HepG2 (cell line): ENCODE results near the gene CDK1. TPM values are rescaled to one million over a fixed set of nuclear protein-coding genes. Genes with fewer than 3 reads are reported as not detected.

Source experiments
- E2F2 ChIP-seq: sonication (generic); formaldehyde crosslinking; IDR thresholded peaks from 2 replicates; pipeline ENCODE4 v1.4.0; 2020; ENCODE audit warnings: missing genetic modification reagents, borderline replicate concordance
- FOXM1 ChIP-seq: sonication (generic); formaldehyde crosslinking; IDR thresholded peaks from 2 replicates; pipeline ENCODE4 v1.5.0; 2020; ENCODE audit warnings: missing genetic modification reagents
- TFDP1 ChIP-seq: IDR thresholded peaks from 2 replicates; pipeline ENCODE4 v1.6.1; 2016; ENCODE audit warnings: missing compliant biosample characterization, missing genetic modification reagents, borderline replicate concordance
- ZBTB39 ChIP-seq: sonication (generic); formaldehyde crosslinking; IDR thresholded peaks from 2 replicates; pipeline ENCODE4 v1.5.0; 2020; ENCODE audit warnings: missing genetic modification reagents
- ZFY ChIP-seq: sonication (generic); formaldehyde crosslinking; IDR thresholded peaks from 2 replicates; pipeline ENCODE4 v1.4.0; 2020; ENCODE audit warnings: missing genetic modification reagents
- ZNF101 ChIP-seq: sonication (generic); formaldehyde crosslinking; IDR thresholded peaks from 2 replicates; pipeline ENCODE4 v1.4.0; 2020; ENCODE audit warnings: mild to moderate bottlenecking, low read depth, missing genetic modification reagents, borderline replicate concordance
- ZNF142 ChIP-seq: sonication (generic); formaldehyde crosslinking; IDR thresholded peaks from 2 replicates; pipeline ENCODE4 v1.4.0; 2020; ENCODE audit warnings: missing genetic modification reagents
- ZNF225 ChIP-seq: sonication (generic); formaldehyde crosslinking; IDR thresholded peaks from 2 replicates; pipeline ENCODE4 v1.4.0; 2020; ENCODE audit warnings: mild to moderate bottlenecking, missing genetic modification reagents
- ZNF235 ChIP-seq: sonication (generic); formaldehyde crosslinking; IDR thresholded peaks from 2 replicates; pipeline ENCODE4 v1.8.1; 2023; ENCODE audit warnings: mild to moderate bottlenecking, missing genetic modification reagents, borderline replicate concordance
- ZNF354B ChIP-seq: sonication (generic); formaldehyde crosslinking; IDR thresholded peaks from 2 replicates; pipeline ENCODE4 v1.8.0; 2022; ENCODE audit warnings: mild to moderate bottlenecking, missing genetic modification reagents
- ZNF564 ChIP-seq: sonication (generic); formaldehyde crosslinking; IDR thresholded peaks from 2 replicates; pipeline ENCODE4 v1.8.1; 2023; ENCODE audit warnings: mild to moderate bottlenecking, missing genetic modification reagents
- ZNF687 ChIP-seq: sonication (generic); formaldehyde crosslinking; IDR thresholded peaks from 2 replicates; pipeline ENCODE4 v1.5.1; 2020; ENCODE audit warnings: mild to moderate bottlenecking, missing genetic modification reagents, moderate library complexity
- polyA plus RNA-seq, 8 experiments: library from polyadenylated mRNA; depleted of rRNA in 3 of 8; stranded (reverse) in 7 of 8; unstranded in 1 of 8; fragments of >200 nt; fragmentation: Illumina TruSeq in 4 of 8; extraction: Trizol in 4 of 8; gene quantifications; 2 replicates each; pipeline versions ENCODE4 v1.2.1 to v1.2.3, GENCODE V29; 2011 to 2016; ENCODE audit warnings: low read depth in 4 of 8, missing spikeins in 1 of 8, mixed read lengths in 1 of 8; ENCODE audit not compliant: insufficient read depth in 1 of 8
- total RNA-seq, 5 experiments: library from RNA; depleted of rRNA; stranded (reverse); fragments of >200 nt; fragmentation: Illumina TruSeq; extraction: Trizol; gene quantifications; 2 replicates each; pipeline ENCODE4 v1.2.3, GENCODE V29; 2016; ENCODE audit warnings: low read depth in 1 of 5

The CDK1 gene
- total and polyA plus RNA-seq, 2 of the 13 experiments (the other 11 are each of a cell fraction or from before 2014, with no cell fraction given): 42.6 to 132 TPM

GRCh38 chr10:60732807-60733516 is 45.3 kb upstream of the CDK1 start (continued):
- TF ChIP-seq ZNF354B (CRISPR knock-in tag) (no peak), ZNF687 (peak; percentile 51), ZNF101 (CRISPR knock-in tag) (no peak), ZFY (CRISPR knock-in tag) (peak; percentile 42; the same call in 1 of the 2 replicates), ZNF564 (CRISPR knock-in tag) (no peak), E2F2 (CRISPR knock-in tag) (no peak), ZNF225 (CRISPR knock-in tag) (no peak), ZNF235 (CRISPR knock-in tag) (no peak), ZBTB39 (CRISPR knock-in tag) (no peak), ZNF142 (CRISPR knock-in tag) (0 out of 2 replicates have a peak, but pooled peaks have one; percentile 42), TFDP1 (CRISPR knock-in tag) (no peak), FOXM1 (CRISPR knock-in tag) (no peak)
